Endothelial cell of umbilical vein (primary cell): ENCODE results near the gene TEDC2. TPM values are rescaled to one million over a fixed set of nuclear protein-coding genes. Genes with fewer than 3 reads are reported as not detected.

Experiments
- BruUV-seq: library from RNA; stranded (reverse); fragments of 400-500 nt; replicated peaks from 2 replicates; lab custom pipeline; 2021; lab: Mats Ljungman, UMichigan
- CTCF ChIA-PET: fragments of 300-600, 350-600 bp; sonication (Branson Sonifier 250); formaldehyde crosslinking; loops from one replicate; lab custom pipeline; 2021; ENCODE audit warnings: antibody characterized with exemption, inconsistent platforms; lab: Charles Lee
- POLR2A ChIA-PET: fragments of 300-600, 350-600 bp; sonication (Branson Sonifier 250); formaldehyde crosslinking; loops from one replicate; lab custom pipeline; 2021; ENCODE audit warnings: antibody characterized with exemption, inconsistent platforms; lab: Charles Lee
- DNase-seq: peaks from one replicate; pipeline ENCODE4 v3.0.0-alpha.2; 2011; ENCODE audit warnings: low read depth, low spot score
- FAIRE-seq: peaks from 2 replicates; lab custom pipeline; 2011; peaks lifted over from hg19 to GRCh38; lab: Jason Lieb, UNC
- H2AFZ ChIP-seq: 2 replicates; pipeline ENCODE4 v1.6.0; 2012; ENCODE audit warnings: low read depth, low read length, control low read depth, inconsistent platforms
- H3K27ac ChIP-seq: 2 replicates; pipeline ENCODE4 v1.5.1; 2011; ENCODE audit warnings: low read depth, mild to moderate bottlenecking, control low read depth, low read length, moderate library complexity; ENCODE audit not compliant: insufficient read depth
- H3K27me3 ChIP-seq, 2 experiments: 2 replicates each; pipeline versions ENCODE4 v1.6.0 to v1.6.1; 2011; ENCODE audit warnings: low read length in 2 of 2, mixed read lengths in 1 of 2; ENCODE audit not compliant: control insufficient read depth in 2 of 2, insufficient read depth in 2 of 2
- H3K36me3 ChIP-seq, 2 experiments: 2 replicates in 1 of 2; 3 replicates in 1 of 2; pipeline ENCODE4 v1.5.1; 2011; ENCODE audit warnings: low read length in 2 of 2, mild to moderate bottlenecking in 1 of 2, moderate library complexity in 1 of 2; ENCODE audit not compliant: control insufficient read depth in 2 of 2, insufficient read depth in 2 of 2; ENCODE audit errors: extremely low read depth in 1 of 2
- H3K4me1 ChIP-seq: 3 replicates; pipeline ENCODE4 v1.5.1; 2011; ENCODE audit warnings: mild to moderate bottlenecking, low read length; ENCODE audit not compliant: control insufficient read depth, insufficient read depth; ENCODE audit errors: extremely low read depth
- H3K4me2 ChIP-seq: 2 replicates; pipeline ENCODE4 v1.6.1; 2011; ENCODE audit warnings: low read length, control low read depth, mixed read lengths; ENCODE audit not compliant: insufficient read depth
- H3K4me3 ChIP-seq, 3 experiments: fragments of 200-600 bp in 1 of 3; sonication (generic), shearing (Covaris generic) in 1 of 3; replicated peaks in 1 of 3; 2 replicates each; pipeline ENCODE4 v1.5.1; 2011 to 2016; ENCODE audit warnings: control low read depth in 3 of 3, low read length in 3 of 3, mild to moderate bottlenecking in 2 of 3, inconsistent platforms in 1 of 3, low read depth in 1 of 3, moderate library complexity in 1 of 3; ENCODE audit not compliant: insufficient read depth in 1 of 3
- H3K79me2 ChIP-seq: 2 replicates; pipeline ENCODE4 v1.6.0; 2012; ENCODE audit warnings: low read length, inconsistent platforms; ENCODE audit not compliant: control insufficient read depth, insufficient read depth
- H3K9ac ChIP-seq: replicated peaks from 2 replicates; pipeline ENCODE3; 2011; ENCODE audit warnings: low read length, control low read depth; ENCODE audit not compliant: insufficient read depth; ENCODE audit errors: extremely low read depth
- H3K9me1 ChIP-seq: replicated peaks from 3 replicates; pipeline ENCODE4 v1.6.0; 2011; ENCODE audit warnings: mild to moderate bottlenecking, low read length; ENCODE audit not compliant: control insufficient read depth, insufficient read depth; ENCODE audit errors: extremely low read depth
- H3K9me3 ChIP-seq: replicated peaks from 2 replicates; pipeline ENCODE4 v1.5.1; 2012; ENCODE audit warnings: low read length, inconsistent platforms; ENCODE audit not compliant: control insufficient read depth, insufficient read depth
- H4K20me1 ChIP-seq: replicated peaks from 2 replicates; pipeline ENCODE3; 2011; ENCODE audit warnings: mild to moderate bottlenecking, low read length; ENCODE audit not compliant: control insufficient read depth, insufficient read depth; ENCODE audit errors: extremely low read depth
- CTCF ChIP-seq, 2 donors: IDR thresholded peaks; 1 replicate in 1 of 2; 2 replicates in 1 of 2; pipeline ENCODE4 v1.5.1; 2011; ENCODE audit warnings: low read length in 2 of 2, mild to moderate bottlenecking in 2 of 2, moderate library complexity in 2 of 2, control low read depth in 1 of 2, inconsistent platforms in 1 of 2, low read depth in 1 of 2; ENCODE audit not compliant: insufficient read depth in 1 of 2; ENCODE audit errors: extremely low read depth in 1 of 2
- EZH2 ChIP-seq: IDR thresholded peaks from 2 replicates; pipeline ENCODE4 v1.6.1; 2012; ENCODE audit warnings: borderline replicate concordance, low read depth, mild to moderate bottlenecking, moderate library complexity, low read length, inconsistent platforms; ENCODE audit not compliant: severe bottlenecking
- FOS ChIP-seq: IDR thresholded peaks from 2 replicates; pipeline ENCODE4 v1.6.1; 2011; ENCODE audit warnings: mild to moderate bottlenecking, low read length, moderate library complexity, borderline replicate concordance; ENCODE audit not compliant: insufficient read depth
- GATA2 ChIP-seq: IDR thresholded peaks from 2 replicates; pipeline ENCODE4 v1.7.0; 2011; ENCODE audit warnings: low read depth, mild to moderate bottlenecking, moderate library complexity, mixed read lengths, low read length; ENCODE audit not compliant: insufficient read length, insufficient read depth
- JUN ChIP-seq: IDR thresholded peaks from 2 replicates; pipeline ENCODE4 v1.6.1; 2011; ENCODE audit warnings: borderline replicate concordance, low read depth; ENCODE audit not compliant: insufficient read length, insufficient read depth
- MAX ChIP-seq: IDR thresholded peaks from 2 replicates; pipeline ENCODE4 v1.6.1; 2011; ENCODE audit not compliant: insufficient read depth, insufficient read length
- MYC ChIP-seq: IDR thresholded peaks from one replicate; pipeline ENCODE4 v1.6.1; 2011; ENCODE audit warnings: mild to moderate bottlenecking, low read depth, low read length
- POLR2A ChIP-seq: IDR thresholded peaks from 2 replicates; pipeline ENCODE4 v1.6.1; 2012; ENCODE audit warnings: low read depth, mild to moderate bottlenecking, control low read depth, low read length
- POLR2AphosphoS5 ChIP-seq: IDR thresholded peaks from 2 replicates; pipeline ENCODE4 v1.6.1; 2012; ENCODE audit warnings: low read depth, mild to moderate bottlenecking, control low read depth, low read length, moderate library complexity; ENCODE audit not compliant: insufficient read depth
- dilution Hi-C: fragments of 300-500 bp; cut with MboI; formaldehyde crosslinking; loops from one replicate; pipeline ENCODE4 v1.15.0; 2019; ENCODE audit warnings: low sequenced_read_pairs; ENCODE audit not compliant: extremely low pct_ligation_motif_present
- intact Hi-C: fragments of 100-400 bp; cut with micrococcal nuclease; formaldehyde crosslinking; loops from one replicate; pipeline ENCODE4 v1.10.0; 2022
- polyA plus RNA-seq, 4 experiments: library from polyadenylated mRNA; depleted of rRNA in 3 of 4; stranded (reverse) in 3 of 4; unstranded in 1 of 4; fragments of >200 nt; gene quantifications; 2 replicates each; pipeline versions ENCODE4 v1.2.1 to v1.2.3, GENCODE V29; 2011 to 2012; ENCODE audit warnings: missing spikeins in 1 of 4
- total RNA-seq: library from RNA; stranded (reverse); gene quantifications from 2 replicates; pipeline ENCODE4 v1.2.3, GENCODE V29; 2021

Gene TEDC2
- total and polyA plus RNA-seq, 2 donors (not counting 3 experiments of a cell fraction or from before 2014, with no cell fraction given), result 7.6 to 12.7 TPM

- no peaks in the 10 kb centered on the region for H3K9me1 ChIP-seq
- H3K27ac ChIP-seq, result no peak overlapping the region
- TF ChIP-seq FOS (no peak), GATA2 (no peak), POLR2AphosphoS5 (no peak), JUN (no peak), EZH2 (no peak), MYC (no peak), CTCF (IDR thresholded peaks at IDR 0.05; ENCODE audit: extremely low read depth in 1 of 2, insufficient read depth in 1 of 2, low read depth in 1 of 2, low read length in 2 of 2) (no peak), POLR2A (no peak), MAX (no peak)
- no peak overlapping the region for H3K4me3 ChIP-seq
- H3K9ac ChIP-seq, result no peak overlapping the region
- H3K27me3 ChIP-seq, result peaks cover 18 to 22% of the 10 kb centered on the region in 2 experiments
- ChIA-PET POLR2A (no interaction called here), CTCF (interaction anchor here (1.3 to 1.9 kb wide), 2 partner anchors 13 to 31 kb away, joined by 5 to 6 read pairs; no protein-coding TSS in a partner anchor)
- H3K9me3 ChIP-seq, result no peaks in the 10 kb centered on the region
- intact Hi-C loops, result no loop called here
- no peak overlapping the region for H3K4me2 ChIP-seq
- peaks cover 9% of the 10 kb centered on the region for H3K4me1 ChIP-seq
- no peaks in the 10 kb centered on the region for H4K20me1 ChIP-seq
- no peak for DNase-seq
- H2AFZ ChIP-seq, result no peak overlapping the region
- FAIRE-seq, result no peak
- no peaks in the 10 kb centered on the region for H3K36me3 ChIP-seq
- BruUV-seq, result no TSS peak
- dilution Hi-C loops, result no loop called here
- no peaks in the 10 kb centered on the region for H3K79me2 ChIP-seq
Observed at GRCh38 chr16:2470234-2470601, 10.3 kb downstream of the TEDC2 start.
